OCI-LY7 (cell line): Measurements from ENCODE around the gene CD247. TPM values are rescaled to one million over a fixed set of nuclear protein-coding genes. Genes with fewer than 3 reads are reported as not detected.

ENCODE experiments used
- BruUV-seq: library from RNA; stranded (reverse); fragments of 400-500 nt; replicated peaks from 2 replicates; lab custom pipeline; 2021; lab: Mats Ljungman, UMichigan
- CTCF ChIA-PET: fragments of 300-600 bp; sonication (Branson Sonifier 250); formaldehyde crosslinking; loops from one replicate; lab custom pipeline; 2022; ENCODE audit warnings: antibody characterized with exemption; ENCODE audit not compliant: unreplicated experiment; lab: Charles Lee
- POLR2A ChIA-PET: fragments of 300-600 bp; sonication (Branson Sonifier 250); formaldehyde crosslinking; loops from one replicate; lab custom pipeline; 2022; ENCODE audit warnings: antibody characterized with exemption; lab: Charles Lee
- DNase-seq: peaks from one replicate; pipeline ENCODE4 v3.0.0-alpha.2; 2015; ENCODE audit warnings: low spot score
- H2AFZ ChIP-seq: fragments of 200-600 bp; sonication (generic), shearing (Covaris generic); 2 replicates; pipeline ENCODE4 v1.6.1; 2014; ENCODE audit warnings: mild to moderate bottlenecking, antibody characterized with exemption, low read length, moderate library complexity
- H3K27ac ChIP-seq: fragments of 200-600 bp; sonication (generic); 2 replicates; pipeline ENCODE4 v1.5.1; 2014; ENCODE audit warnings: mixed run types, low read depth, mild to moderate bottlenecking, moderate library complexity, low read length, inconsistent platforms; ENCODE audit not compliant: poor library complexity, severe bottlenecking
- H3K36me3 ChIP-seq: fragments of 200-600 bp; sonication (generic); 2 replicates; pipeline ENCODE4 v1.6.1; 2014; ENCODE audit warnings: mild to moderate bottlenecking, antibody characterized with exemption, low read length, moderate library complexity, mixed read lengths; ENCODE audit not compliant: insufficient read depth
- H3K4me1 ChIP-seq: fragments of 200-600 bp; sonication (generic); 2 replicates; pipeline ENCODE4 v1.5.1; 2014; ENCODE audit warnings: mild to moderate bottlenecking, low read length; ENCODE audit not compliant: insufficient read depth, poor library complexity, severe bottlenecking
- H3K4me2 ChIP-seq: fragments of 200-600 bp; sonication (generic); 2 replicates; pipeline ENCODE4 v1.6.1; 2014; ENCODE audit warnings: mild to moderate bottlenecking, low read length
- H3K4me3 ChIP-seq: fragments of 200-600 bp; sonication (generic); 2 replicates; pipeline ENCODE4 v1.5.1; 2014; ENCODE audit warnings: mild to moderate bottlenecking, low read depth, low read length; ENCODE audit not compliant: poor library complexity, severe bottlenecking
- H3K79me2 ChIP-seq: fragments of 200-600 bp; sonication (generic); 2 replicates; pipeline ENCODE4 v1.6.1; 2016; ENCODE audit warnings: low read depth, mild to moderate bottlenecking, low read length, moderate library complexity, mixed read lengths; ENCODE audit not compliant: insufficient read depth
- H3K9me2 ChIP-seq: fragments of 200-600 bp; sonication (generic); 2 replicates; pipeline ENCODE4 v1.6.1; 2016; ENCODE audit warnings: mild to moderate bottlenecking, low read length, mixed read lengths; ENCODE audit not compliant: insufficient read depth
- H3K9me3 ChIP-seq: fragments of 200-600 bp; sonication (generic); 2 replicates; pipeline ENCODE4 v1.6.1; 2014; ENCODE audit warnings: mild to moderate bottlenecking, mixed run types, low read length, mixed read lengths
- H4K20me1 ChIP-seq: fragments of 200-600 bp; sonication (generic); 2 replicates; pipeline ENCODE4 v1.6.1; 2014; ENCODE audit warnings: mild to moderate bottlenecking, antibody characterized with exemption, low read length, moderate library complexity, mixed read lengths; ENCODE audit not compliant: insufficient read depth
- EZH2phosphoT487 ChIP-seq: fragments of 200-600 bp; sonication (generic); IDR thresholded peaks from 2 replicates; pipeline ENCODE4 v1.6.1; 2018; ENCODE audit warnings: low read depth, borderline replicate concordance, mild to moderate bottlenecking, mixed run types, antibody characterized with exemption, low read length, moderate library complexity, mixed read lengths
- intact Hi-C: fragments of 100-400 bp; cut with micrococcal nuclease; formaldehyde crosslinking; loops from one replicate; pipeline ENCODE4 v1.10.0; 2022; ENCODE audit not compliant: unreplicated experiment
- total RNA-seq, 2 experiments: library from RNA; depleted of rRNA in 1 of 2; stranded (reverse); fragments of >200 nt in 1 of 2; shearing (Covaris generic) in 1 of 2; gene quantifications; 2 replicates each; pipeline ENCODE4 v1.2.3, GENCODE V29; 2014 to 2022
- TF ChIP-seq, protein P1 (sequence below): fragments of 200-600 bp; sonication (generic); conservative IDR thresholded peaks from 2 replicates; pipeline ENCODE4 v1.5.1; 2014; ENCODE audit warnings: mild to moderate bottlenecking, antibody characterized with exemption, low read length, moderate library complexity, mixed read lengths

Gene CD247
- total RNA-seq, 2 experiments from 2014 or later, result 1.6 to 2.2 TPM

DNA sequence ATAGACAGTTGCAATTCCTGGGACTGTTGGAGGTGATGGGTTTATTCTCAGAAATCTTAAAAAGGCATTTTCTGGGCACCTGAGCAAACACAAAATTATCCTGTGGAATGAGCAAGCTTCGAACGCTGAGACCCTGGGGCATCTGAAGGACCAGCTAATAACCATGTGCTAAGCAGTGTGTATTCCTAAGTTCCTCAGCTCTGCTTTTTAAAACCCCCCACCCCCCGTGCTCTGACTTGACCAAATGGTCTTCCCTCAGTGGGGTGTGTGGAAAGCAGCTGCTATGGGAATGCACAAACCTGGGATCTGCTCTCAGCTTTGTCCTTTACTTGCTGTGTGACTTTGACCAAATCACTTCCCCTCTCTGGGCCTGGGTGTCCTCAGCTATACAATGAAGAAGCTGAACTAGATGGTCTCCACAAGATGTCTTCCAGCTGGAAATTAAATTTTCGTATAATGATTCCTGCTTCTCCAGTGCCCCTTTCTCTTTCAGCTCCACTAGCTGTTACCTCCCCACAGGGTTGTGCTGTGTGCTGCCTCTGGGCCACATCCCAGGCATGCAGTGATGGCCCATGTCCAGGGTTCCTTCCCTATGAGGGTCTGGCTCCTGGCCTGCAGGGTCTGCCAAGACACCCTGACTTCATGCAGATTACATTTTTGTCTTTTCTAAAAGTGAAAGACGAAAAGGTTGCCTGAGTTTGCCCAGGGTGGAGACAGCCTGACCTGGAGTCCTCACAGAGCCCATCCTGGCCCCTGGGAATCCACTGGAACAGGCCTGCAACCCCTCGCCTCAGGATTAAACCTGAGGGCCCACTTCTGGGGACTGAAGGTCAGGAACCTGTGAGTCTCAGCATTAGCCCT is 14.9 kb upstream of the CD247 start:
- TF ChIP-seq, protein P1, sequence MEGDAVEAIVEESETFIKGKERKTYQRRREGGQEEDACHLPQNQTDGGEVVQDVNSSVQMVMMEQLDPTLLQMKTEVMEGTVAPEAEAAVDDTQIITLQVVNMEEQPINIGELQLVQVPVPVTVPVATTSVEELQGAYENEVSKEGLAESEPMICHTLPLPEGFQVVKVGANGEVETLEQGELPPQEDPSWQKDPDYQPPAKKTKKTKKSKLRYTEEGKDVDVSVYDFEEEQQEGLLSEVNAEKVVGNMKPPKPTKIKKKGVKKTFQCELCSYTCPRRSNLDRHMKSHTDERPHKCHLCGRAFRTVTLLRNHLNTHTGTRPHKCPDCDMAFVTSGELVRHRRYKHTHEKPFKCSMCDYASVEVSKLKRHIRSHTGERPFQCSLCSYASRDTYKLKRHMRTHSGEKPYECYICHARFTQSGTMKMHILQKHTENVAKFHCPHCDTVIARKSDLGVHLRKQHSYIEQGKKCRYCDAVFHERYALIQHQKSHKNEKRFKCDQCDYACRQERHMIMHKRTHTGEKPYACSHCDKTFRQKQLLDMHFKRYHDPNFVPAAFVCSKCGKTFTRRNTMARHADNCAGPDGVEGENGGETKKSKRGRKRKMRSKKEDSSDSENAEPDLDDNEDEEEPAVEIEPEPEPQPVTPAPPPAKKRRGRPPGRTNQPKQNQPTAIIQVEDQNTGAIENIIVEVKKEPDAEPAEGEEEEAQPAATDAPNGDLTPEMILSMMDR, result no peak
- TF ChIP-seq EZH2phosphoT487, result no peak
- intact Hi-C loops, result loop anchor here (1.0 to 10.0 kb wide), 3 partner anchors 91 to 618 kb away; no protein-coding TSS in a partner anchor
- Histone ChIP-seq H3K4me2 (no peak overlapping the region), H3K36me3 (no peaks in the 10 kb centered on the region), H4K20me1 (no peaks in the 10 kb centered on the region), H3K9me2 (no peaks in the 10 kb centered on the region), H3K79me2 (no peaks in the 10 kb centered on the region), H2AFZ (no peak overlapping the region), H3K9me3 (no peaks in the 10 kb centered on the region), H3K4me3 (no peak overlapping the region), H3K4me1 (no peaks in the 10 kb centered on the region), H3K27ac (no peak overlapping the region)
- CTCF ChIA-PET, result interaction anchor here (0.9 to 2.2 kb wide), 4 partner anchors 28 to 131 kb away, joined by 3 to 6 read pairs (median 4); no protein-coding TSS in a partner anchor
- no peak for DNase-seq
- no TSS peak for BruUV-seq
- POLR2A ChIA-PET, result interaction anchor here (1.1 to 2.3 kb wide), 4 partner anchors 15 to 472 kb away, joined by 3 to 8 read pairs (median 4); partner anchors contain the start of gene CD247

DNA sequence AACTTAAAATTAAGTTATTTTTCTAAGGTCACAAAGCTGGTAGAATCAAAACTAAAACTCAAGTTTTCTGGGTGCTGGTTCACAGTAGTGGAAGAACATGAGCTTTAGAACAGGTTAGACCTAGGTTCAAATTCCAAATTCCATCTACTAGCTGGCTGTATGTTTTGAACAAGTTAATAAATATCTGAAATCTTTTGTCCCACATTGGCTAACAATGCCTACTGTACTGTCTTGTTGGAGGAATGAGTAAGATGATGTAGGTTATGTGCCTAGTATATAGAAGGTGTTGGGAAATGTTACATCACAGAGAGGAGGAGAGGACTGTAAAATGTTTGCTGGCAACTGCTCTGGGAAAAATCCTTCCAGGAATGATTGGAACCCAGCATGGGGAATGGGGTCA is 14.0 kb upstream of the CD247 start:
- H3K9me3 ChIP-seq, result no peaks in the 10 kb centered on the region
- POLR2A ChIA-PET, result interaction anchor here (0.7 to 2.3 kb wide), 4 partner anchors 14 to 667 kb away, joined by 3 to 8 read pairs (median 5); partner anchors contain the start of gene CD247

More for the DNA sequence above, 14.0 kb upstream of the CD247 start:
- no peak overlapping the region for H3K27ac ChIP-seq
- DNase-seq, result no peak
- H3K9me2 ChIP-seq, result no peaks in the 10 kb centered on the region
- no peak overlapping the region for H3K4me3 ChIP-seq
- H3K4me1 ChIP-seq, result no peaks in the 10 kb centered on the region
- no peaks in the 10 kb centered on the region for H3K36me3 ChIP-seq
- no peak overlapping the region for H2AFZ ChIP-seq
- TF ChIP-seq, protein P1, result no peak
- no peak for TF ChIP-seq EZH2phosphoT487
- H3K79me2 ChIP-seq, result no peaks in the 10 kb centered on the region
- CTCF ChIA-PET, result interaction anchor here (0.9 kb wide), 1 partner anchor 130 kb away, joined by 3 read pairs; no protein-coding TSS in a partner anchor
- no peaks in the 10 kb centered on the region for H4K20me1 ChIP-seq
- no peak overlapping the region for H3K4me2 ChIP-seq
- BruUV-seq, result no TSS peak
- intact Hi-C loops, result loop anchor here (2.0 to 10.0 kb wide), 2 partner anchors 466 to 618 kb away; no protein-coding TSS in a partner anchor
